NCI-H446 (cell line): Measurements from ENCODE around the gene DDX31.
"Not testable (repeated sequence)": the region's sequence is repeated elsewhere in the genome, so short reads cannot be mapped to it uniquely, and the experiment has no call there.

Experiments
- DNase-seq, 2 experiments: peaks; one replicate each; lab custom pipeline; 2025; lab: John Stamatoyannopoulos, UW

Gene DDX31

DNA sequence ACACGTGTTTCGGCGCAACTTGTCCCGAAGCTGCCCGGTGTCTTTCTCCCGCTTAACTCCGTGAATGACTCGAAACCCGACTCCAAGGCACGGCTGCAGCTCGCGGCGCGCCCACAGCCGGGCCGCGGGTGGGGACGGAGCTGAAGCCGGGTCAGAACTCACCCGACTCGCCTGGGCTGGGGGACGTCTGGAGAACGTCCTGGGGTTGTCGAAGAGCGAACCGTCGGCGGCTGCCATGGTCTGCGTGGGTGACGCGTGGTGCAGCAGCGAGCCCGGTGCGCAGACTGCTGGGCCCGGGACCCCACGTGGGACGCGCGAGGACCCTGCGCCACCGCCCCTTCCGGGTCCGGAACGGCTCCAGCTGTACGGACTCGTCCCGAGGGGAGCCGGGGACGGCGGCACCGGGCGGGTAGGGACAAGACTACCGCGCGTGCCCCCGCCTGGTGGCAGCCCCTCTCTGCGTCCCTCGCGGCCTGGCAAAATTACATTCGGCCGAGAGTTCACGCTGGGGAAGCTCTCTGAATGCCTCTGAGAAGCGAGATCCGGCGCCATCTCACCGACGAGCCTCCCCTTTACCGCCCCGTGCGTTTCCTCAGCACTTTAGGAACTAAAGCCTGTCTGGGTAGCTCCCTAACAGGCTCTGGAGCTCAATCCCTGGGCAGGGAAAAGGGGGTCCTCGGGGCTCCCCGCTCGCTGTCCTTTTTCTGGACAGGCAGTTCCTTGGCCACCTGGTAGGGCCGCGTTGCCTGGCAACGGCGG, at the start of gene DDX31:
Gene DDX31, minus strand, starts transcription at position 286 of the 759 bp plus-strand sequence. Its CDS starts 49 bp downstream, at position 237.
- peak; percentile 25 to 75 for DNase-seq

DNA sequence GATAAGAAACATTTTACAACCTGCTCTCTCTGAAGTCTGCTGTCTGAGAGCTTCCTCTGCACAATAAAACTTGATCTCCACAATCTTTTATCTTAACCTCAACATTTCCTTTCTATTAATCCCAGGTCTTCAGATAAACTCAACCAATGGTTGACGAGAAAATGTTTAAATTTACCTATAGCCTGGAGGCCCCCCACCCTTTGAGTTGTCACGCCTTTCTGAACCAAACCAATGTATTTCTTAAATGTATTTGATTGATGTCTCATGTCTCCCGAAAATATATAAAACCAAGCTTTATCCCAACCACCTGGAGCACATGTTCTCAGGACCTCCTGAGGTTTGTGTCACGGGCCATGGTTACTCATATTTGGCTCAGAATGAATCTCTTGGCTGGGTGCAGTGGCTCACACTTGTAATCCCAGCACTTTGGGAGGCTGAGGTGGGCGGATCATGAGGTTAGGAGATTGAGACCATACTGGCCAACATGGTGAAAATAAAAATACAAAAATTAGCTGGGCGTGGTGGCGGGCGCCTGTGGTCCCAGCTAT, 48.7 kb upstream of the DDX31 start:
- DNase-seq = not testable (repeated sequence)

DNA sequence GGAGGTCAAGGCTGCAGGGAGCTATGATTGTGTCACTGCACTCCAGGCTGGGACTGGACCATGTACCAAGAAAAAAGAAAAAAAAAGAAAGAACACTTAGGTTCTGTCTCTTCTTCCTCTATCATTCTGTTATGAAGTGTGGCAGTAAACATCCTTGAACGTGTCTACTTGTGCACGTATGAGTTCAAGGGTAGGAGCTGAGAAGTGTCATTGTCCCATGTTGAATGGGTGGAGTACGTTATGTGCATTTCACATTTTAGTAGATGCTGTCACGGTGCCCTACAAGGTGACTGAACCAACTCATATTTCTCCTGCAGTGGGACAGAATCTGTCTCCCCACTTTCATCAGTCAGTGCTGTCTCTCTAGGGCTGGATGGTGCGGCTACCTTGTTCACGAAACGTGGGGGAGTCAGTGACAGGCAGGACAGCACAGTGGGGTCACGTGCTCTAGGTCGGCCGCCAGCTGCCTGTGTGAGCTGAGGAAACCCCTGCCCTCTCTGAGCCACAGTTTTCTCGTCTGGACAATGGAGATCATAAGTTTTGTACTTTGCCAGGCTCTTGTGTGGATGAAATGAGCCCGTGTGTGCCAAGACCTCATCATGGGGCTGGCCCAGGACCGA, 47.7 kb upstream of the DDX31 start:
- no peak for DNase-seq

DNA sequence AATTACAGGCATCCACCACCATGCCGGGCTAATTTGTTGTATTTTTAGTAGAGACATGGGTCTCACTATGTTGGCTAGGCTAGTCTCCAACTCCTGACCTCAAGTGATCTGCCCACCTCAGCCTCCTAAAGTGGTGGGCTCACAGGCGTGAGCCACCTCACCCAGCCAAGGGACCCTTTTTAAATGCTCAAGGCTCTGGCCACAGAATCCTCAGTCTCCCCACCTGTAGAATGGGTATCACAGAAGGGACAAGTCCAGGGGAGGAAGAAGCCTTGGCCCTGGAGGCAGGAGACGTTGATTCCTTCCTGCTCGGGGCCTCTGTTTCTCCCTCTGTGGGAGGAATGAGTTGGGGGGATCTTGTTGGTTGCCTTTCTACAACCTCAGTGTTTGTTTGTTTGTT, 46.2 kb upstream of the DDX31 start:
- no peak for DNase-seq

DNA sequence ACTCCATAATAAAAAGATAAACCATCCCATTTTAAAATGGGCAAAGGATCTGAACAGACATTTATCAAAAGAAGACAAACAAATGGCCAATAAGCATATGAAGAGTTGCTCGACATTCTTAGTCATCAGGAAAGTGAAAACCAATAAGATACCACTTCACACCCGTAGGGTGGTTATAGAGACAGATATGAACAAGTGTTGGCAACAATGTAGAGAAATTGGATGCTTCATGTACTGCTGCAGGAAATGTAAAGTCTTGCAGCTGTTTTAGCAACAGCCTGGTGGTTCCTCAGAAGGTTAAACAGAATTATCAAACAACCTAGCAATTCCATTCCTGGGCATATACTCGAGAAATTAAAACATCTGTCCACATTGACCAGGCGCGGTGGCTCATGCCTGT, 43.0 kb upstream of the DDX31 start:
- DNase-seq = no peak

DNA sequence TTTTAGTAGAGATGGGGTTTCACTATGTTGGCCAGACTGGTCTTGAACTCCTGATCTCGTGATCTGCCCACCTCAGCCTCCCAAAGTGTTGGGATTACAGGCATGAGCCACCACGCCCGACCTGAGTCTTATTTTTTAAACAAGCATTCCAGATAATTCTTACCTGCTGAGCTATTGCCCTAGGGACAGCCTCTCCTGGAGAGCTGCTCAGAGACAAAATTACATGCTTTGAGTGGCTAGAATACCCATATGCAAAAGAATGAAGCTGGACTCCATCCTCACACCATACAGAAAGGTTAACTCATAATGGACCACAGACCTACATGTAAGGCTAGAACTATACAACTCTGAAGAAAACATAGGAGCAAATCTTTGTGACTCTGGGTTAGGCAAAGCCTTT, 42.1 kb upstream of the DDX31 start:
- no peak for DNase-seq

DNA sequence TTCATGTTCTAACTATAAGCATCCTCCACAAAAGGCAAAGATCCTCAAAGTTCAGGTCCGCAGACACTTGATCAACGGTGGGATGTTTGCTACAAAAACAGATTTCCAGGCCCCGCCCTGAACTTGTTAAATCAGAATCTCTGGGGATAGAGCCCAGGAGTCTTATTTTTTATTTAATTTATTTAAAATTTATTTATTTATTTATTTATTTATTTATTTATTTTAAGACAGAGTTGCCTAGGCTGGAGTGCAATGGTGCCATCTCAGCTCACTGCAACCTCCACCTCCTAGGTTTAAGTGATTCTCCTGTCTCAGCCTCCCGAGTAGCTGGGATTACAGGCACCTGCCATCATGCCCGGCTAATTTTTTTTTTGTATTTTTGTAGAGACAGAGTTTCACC, 41.4 kb upstream of the DDX31 start:
- not testable (repeated sequence) for DNase-seq

DNA sequence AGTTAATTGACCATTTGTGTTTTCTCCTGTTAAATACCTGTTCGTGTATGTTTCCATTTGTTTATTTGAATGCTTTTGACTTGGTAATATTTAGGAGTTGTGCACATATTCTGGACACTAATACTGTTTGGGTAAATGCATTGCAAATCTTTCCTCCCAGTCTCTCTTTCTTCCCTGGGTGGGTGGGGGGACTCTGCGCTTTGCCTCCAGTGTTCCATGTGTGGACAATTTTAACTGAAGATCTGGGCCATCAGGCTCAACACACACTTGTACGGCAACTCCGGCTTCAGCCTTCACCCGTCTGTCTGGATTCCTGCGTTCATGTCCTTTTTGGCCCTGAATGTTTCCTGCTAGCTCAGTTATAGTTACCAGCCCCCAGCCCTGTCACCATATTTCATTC, 40.5 kb upstream of the DDX31 start:
- DNase-seq = no peak

DNA sequence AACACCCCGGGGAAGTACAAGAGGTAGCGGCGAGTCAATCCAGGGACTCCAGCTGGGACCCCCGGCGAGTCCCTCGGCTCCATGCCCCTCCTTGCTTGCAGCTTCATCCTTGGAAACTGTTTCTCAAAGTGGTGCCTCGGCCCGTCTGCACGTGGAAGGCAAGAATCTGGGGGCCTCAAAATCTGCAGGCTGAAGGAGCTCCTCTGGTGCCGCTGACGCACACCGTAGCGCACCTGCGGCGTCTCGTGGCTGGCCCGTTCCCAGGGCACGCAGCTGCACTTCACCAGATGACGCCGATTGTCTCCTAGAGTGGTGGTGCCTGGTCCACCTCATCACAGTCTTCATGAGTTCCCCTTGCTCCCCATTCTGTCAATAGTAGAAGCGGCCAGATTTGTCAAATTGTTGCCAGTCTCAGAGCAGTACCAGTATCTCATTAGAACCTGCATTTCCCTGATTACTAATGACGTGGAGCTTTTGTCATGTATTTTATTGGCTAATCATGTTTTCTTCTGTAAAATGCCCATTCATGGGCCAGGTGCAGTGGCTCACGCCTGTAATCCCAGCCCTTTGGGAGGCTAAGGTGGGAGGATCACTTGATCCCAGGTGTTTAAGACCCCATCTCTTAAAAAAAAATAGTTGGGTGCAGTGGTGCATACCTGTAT, 39.1 kb upstream of the DDX31 start:
- DNase-seq = no peak

DNA sequence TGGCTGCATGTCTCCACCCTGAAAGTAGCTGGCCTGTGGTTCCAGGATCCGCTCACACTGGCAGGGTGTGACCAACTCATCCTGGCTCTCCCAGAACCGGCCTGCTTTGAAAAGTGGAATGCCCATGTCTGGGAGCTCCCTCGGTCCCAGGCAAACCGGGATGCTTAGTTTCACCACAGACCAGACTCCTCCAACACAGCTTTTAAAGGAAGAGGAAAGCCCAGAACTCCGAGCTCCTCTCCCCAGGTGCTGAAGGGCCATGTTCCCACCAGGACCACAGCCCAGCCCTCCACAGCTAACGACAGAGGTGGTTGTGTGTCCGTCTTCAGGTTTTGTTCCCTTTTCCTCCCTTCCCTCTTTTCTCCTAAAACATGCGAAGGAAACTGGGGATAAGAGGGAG, 38.5 kb upstream of the DDX31 start:
- DNase-seq = no peak

DNA sequence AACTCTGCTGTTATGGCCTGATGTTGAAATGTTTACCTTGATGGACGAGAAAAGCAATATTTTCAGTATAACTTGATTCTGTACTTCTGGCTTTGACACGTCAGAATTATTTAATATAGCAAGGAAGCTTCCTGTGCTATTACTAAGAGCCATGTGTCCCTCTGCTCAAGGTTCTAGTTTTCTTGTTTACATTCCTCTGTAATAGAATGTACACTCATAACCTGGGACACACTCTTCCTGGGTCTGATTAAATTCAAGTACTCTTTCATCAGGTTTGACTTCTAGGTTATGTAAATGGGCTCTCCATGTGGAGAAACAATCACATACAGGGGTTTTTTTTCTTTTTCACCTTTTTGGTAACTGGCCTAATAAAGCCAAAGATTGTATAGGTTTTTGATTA, 33.6 kb upstream of the DDX31 start:
- no peak for DNase-seq

DNA sequence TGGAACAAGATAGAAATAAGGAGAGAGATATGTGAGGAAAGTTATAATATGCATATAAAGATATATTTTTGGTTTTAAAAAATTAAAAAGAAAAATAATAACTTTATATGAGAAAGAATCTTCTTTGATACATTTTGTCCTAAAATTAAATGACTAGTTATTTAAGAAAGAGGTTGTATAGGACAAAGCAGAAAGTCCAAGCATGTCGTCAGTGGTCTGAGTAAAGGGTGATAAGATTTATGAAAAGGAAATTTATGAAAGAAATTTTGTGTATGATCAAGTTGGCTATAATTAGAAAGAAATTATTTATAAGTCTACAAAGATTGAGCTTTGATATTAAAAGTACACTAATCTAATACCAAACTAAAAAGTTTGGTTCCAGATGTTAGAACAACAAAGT, 32.5 kb upstream of the DDX31 start:
- DNase-seq = no peak

DNA sequence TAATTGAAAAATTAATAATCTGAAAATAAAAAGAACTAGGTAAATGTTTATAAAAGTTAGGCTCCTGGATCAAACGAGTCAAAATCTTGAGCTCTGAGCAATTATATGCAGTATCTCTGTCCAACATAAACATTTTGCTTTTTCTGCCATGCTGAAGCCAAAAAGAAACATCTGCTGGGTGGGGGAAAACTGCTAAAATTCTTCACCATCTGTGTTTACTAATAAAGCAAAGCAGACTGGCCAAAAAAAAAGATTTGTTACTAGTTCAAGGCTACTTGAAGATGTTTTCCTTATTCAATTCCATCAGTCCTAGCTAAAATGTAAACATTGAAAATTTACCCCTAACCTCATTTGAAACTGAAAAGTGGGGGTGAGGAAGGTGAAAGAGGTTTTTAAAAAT, 30.2 kb upstream of the DDX31 start:
- peak; percentile 4 to 38 for DNase-seq

DNA sequence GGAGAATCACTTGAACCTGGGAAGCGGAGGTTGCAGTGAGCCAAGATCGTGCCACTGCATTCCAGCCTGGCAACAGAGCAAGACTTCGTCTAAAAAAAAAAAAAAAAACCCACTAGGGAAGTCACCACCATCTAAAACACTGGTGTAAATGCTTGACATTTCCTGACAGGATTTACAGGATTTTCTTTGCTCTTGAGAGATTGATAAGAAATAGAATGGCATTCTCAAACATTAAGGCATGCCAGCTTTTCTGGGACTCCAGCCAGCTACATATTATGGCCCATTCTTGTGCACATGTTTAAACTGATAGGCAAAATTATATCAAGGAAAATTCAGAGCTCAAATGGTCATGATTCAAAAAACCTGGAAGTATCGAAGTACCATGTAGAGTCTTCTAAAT, 29.2 kb upstream of the DDX31 start:
- peak in 1 of 2 experiments; percentile 6 for DNase-seq

DNA sequence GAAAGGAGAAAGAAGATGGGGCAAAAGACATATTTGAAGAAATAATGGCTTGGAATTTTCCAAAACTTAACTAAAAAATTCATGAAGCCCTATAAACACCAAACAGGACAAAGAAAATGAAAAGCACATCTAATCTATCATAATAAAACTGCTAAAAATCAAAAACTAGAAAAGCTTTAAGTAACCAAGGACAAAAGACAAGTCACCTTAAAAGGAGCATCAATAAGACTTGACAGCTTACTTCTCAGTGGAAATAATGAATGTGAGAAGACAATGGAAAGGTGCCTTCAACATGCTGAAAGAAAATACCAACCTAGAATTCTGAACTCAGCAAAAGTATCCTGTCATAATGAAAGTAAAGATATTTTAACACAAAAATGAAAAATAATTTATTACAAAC, 27.4 kb upstream of the DDX31 start:
- no peak for DNase-seq

DNA sequence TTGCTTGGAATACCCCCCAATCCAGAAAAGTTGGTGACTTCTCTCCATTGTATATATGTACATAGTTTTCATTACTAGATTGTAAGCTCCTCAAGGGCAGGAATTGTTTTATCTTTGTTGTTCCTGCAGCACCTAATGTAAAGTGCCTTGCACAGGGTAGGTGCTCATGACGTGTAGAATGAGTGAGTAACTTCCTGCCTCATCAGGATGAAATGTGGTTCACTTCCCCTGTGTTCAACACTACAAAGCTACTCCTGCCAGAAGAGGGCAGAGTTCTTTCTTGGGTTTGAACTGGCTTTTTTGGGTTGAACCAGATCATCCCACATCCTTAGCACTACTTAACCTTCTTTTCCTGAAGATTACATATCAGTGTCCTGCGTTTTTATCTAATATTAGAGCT, 24.4 kb upstream of the DDX31 start:
- no peak for DNase-seq

DNA sequence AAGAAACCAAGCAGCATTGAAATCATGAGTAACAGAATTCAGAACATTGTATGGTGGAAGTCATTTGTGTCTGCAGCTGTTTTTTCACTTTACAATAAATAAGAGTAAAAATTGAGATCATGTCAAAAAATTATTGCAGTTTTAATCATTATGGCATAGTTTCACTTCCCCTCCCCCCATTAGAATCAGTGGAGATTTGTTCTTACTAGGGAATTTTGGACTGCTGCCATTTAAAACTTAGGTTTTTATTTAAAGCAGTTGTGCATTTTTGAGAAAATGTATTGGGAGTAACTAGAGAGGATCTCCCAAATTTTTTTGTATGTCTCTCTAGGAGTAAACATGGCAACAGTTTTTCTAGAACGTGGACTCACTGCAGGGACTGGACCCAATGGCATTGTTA, 20.9 kb upstream of the DDX31 start:
- no peak for DNase-seq

DNA sequence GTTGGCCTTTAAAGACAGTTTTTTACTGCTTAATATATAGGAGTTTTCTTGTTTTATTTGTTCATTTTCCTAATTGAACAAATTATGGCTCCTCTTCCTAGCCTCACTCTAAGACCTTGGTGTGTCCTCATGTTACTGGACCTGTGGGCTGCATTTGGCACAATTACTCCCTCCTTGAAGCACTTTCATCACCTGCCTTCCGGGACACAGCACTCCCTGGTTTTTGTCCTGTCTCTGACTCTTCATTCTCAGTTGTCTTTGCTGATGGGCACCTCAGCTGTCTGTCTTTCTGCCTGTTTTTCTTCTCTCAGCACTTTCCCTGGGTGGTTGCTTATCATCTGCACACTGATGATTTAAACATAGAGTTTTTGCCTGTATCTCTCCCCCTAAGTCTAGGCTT, 14.1 kb upstream of the DDX31 start:
- DNase-seq = no peak

DNA sequence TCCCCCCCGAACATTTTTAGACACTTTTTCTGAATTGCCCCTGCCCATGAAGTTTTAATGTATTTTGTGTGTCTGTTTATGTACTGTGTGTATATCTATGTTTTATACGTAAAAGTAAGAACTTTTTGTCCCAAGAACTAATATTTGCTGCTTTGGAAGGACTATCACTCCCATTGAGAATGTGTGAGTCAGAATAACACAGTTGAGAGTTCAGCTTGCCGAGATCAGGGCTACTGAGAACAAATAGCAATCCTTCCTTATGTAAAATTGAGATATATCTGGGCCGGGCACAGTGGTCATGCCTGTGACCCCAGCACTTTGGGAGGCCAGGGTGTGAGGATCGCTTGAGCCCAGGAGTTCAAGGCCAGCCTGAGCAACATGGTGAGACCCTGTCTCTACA, 11.8 kb upstream of the DDX31 start:
- DNase-seq = no peak

DNA sequence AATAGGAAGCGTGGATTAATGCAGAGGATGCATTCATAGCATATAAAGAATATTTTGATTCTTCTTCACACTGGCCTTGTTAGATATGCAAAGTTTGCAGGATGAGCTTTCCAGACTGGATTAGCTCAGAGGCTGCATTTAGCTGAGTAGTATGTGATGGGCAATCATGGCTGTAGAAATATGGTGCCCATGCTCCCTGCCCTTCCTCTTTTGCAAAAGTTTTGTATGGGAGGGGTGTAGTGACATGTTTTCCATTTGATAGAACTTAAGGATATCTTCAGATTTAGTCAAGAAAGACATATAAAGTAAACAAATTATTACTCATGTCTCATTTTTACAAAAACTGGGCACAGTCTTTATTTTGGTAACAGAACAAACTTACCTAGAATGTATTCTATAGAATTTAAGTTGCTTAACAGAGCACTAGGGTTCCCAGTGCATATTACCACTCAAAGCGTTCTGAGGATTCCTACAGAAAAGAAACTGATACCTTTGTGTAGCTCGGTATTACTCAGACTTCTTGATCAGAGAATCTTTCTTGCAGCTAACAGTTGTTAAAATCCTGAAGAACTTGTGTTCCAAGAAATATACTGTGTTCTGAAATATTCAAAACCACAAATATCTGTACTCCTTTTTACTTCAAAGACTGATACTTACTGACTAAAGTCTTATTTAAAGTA, 10.3 kb upstream of the DDX31 start:
- no peak for DNase-seq

DNA sequence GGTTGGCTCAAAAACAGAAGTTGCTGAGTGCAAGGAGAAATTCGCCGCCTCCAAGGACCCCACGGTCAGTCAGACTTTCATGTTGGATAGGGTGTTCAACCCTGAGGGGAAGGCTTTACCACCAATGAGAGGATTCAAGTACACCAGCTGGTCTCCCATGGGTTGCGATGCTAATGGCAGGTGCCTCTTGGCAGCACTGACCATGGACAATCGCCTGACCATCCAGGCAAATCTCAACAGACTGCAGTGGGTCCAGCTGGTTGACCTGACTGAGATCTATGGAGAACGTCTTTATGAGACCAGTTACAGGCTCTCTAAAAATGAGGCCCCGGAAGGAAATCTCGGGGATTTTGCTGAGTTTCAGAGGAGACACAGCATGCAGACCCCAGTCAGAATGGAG, 8.2 kb upstream of the DDX31 start:
- no peak for DNase-seq

DNA sequence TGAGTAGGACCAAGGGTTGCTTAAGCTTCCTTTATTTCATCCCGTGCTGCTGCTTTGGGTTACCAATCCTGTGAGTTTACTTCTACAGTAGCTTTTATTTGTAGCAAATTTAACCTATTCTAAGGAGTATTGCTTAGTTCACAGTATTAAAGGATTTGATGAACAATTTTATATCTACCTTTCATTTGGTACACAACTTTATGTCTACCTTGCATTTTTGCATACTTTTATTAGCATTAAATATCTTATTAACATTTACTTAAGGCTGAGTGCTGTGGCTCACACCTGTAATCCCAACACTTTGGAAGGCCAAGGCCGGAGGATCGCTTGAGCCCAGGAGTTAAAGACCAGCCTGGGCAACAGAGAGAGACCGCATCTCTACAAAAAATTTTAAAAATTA, 4.7 kb upstream of the DDX31 start:
- no peak for DNase-seq

DNA sequence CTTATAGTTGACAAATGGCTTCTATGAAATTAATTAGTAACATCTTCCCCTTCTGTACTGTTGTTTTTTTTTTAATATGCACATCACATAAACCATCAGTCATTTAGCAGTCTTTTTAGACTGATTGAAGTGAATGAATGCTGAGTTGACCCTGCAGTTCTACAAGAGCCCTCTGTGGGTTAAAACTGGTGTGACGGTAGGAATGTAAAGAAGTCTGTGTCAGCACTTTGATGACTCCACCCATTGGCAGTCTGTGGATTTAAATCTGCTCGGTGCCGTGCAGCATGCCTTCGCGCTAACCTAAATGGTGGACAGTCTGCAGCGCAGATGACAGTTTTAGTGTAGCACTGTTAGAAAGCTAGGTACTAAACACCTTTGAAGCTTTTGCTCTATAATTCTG, 3.6 kb upstream of the DDX31 start:
- DNase-seq = peak in 1 of 2 experiments; percentile 8
